Measurements from ENCODE around the gene KLK6.

DNA sequence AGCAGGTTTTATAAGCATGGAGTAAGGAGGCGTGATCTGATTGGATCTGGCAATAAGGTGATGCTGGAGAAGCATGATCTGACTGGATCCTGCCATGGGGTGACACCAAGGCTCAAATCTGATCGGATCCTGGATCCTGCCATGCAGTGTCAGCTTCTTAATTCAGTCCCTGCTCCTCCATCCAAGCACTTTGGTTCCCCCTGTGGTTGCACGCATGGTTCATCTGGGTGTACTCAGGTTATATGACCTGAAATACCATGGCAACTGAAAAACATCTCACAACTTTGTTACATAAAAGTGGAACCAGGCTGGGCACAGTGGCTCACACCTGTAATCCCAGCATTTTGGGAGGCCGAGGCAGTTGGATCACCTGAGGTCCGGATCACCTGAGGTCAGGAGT is 40.6 kb downstream of the KLK6 start:
- TF ChIP-seq, protein P1, sequence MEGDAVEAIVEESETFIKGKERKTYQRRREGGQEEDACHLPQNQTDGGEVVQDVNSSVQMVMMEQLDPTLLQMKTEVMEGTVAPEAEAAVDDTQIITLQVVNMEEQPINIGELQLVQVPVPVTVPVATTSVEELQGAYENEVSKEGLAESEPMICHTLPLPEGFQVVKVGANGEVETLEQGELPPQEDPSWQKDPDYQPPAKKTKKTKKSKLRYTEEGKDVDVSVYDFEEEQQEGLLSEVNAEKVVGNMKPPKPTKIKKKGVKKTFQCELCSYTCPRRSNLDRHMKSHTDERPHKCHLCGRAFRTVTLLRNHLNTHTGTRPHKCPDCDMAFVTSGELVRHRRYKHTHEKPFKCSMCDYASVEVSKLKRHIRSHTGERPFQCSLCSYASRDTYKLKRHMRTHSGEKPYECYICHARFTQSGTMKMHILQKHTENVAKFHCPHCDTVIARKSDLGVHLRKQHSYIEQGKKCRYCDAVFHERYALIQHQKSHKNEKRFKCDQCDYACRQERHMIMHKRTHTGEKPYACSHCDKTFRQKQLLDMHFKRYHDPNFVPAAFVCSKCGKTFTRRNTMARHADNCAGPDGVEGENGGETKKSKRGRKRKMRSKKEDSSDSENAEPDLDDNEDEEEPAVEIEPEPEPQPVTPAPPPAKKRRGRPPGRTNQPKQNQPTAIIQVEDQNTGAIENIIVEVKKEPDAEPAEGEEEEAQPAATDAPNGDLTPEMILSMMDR (IDR thresholded peaks at IDR 0.05): no peak
- TF ChIP-seq POLR2AphosphoS2 (conservative IDR thresholded peaks at IDR 0.05; ENCODE audit: low read length) (no peak), SMC3 (IDR thresholded peaks at IDR 0.05) (no peak), RNF2 (IDR thresholded peaks at IDR 0.05; ENCODE audit: borderline replicate concordance, low read depth) (no peak)
